Measurements from ENCODE around the gene ADAMTS4.
A peak's percentile ranks its signal among the peaks of the same experiment; 100 is the strongest.
"Not testable (repeated sequence)": the region's sequence is repeated elsewhere in the genome, so short reads cannot be mapped to it uniquely, and the experiment has no call there.

The ADAMTS4 gene

GRCh38 chr1:161198897-161199431 is at the start of gene ADAMTS4:
TSS of gene ADAMTS4 (minus strand) at chr1:161199054. CDS start at chr1:161198627, 427 bp downstream.
- DNase-seq (ENCODE audit: low read depth in 2 of 2): no peak

DNA sequence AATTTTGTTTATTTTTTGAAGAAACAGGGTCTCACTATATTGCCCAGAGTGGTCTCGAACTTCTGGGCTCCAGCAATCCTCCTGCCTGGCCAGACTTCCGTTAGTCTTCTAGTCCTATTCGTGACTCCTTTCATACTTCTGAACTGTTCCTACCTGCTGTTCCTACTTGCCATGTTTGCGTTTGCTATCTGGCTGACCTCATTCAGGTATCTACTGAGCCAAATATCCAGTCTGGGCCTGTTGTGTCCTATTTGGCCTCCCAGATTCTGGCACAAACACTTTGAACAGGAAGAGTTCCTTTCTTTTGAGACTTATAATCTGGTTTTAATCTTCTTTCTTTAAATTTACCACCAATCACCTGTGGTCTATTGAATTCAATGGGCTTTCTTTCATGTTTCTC is 46.0 kb upstream of the ADAMTS4 start:
- no peak for DNase-seq (ENCODE audit: low read depth in 2 of 2)

- no peak for DNase-seq (ENCODE audit: low read depth in 2 of 2)
Observed at GRCh38 chr1:161242313-161242712, 43.5 kb upstream of the ADAMTS4 start.

- DNase-seq (ENCODE audit: low read depth in 2 of 2): no peak
Observed at GRCh38 chr1:161241682-161242081, 42.8 kb upstream of the ADAMTS4 start.

DNA sequence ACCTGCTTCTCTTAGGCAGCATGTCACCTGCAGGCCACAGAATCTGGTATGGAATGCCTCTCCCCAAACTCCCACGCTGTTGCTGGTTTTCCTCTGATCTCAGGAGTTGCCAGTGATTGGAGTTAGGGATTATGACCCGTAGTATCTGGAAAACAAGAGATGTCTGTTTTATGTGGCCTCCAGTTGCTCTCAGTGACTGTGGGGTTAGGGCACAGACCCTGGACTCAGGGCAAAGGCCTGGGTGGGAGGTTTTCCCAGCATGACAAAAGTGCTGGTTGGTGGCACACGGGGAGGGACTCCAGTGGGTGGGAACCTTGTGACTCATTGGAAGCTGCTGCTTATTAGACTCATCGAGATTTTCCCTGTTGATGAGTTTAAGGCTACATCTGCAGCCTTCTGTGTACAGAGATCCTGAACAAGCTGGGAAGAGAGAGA is 39.2 kb upstream of the ADAMTS4 start, which contains the start of gene NR1I3:
Gene NR1I3, minus strand, starts transcription at position 165 of the 435 bp plus-strand sequence. CDS start 1,638 bp downstream, outside the sequence.
- no peak for DNase-seq (ENCODE audit: low read depth in 2 of 2)

GRCh38 chr1:161235957-161236775 is 37.3 kb upstream of the ADAMTS4 start:
- no peak for DNase-seq (ENCODE audit: low read depth in 2 of 2)

DNA sequence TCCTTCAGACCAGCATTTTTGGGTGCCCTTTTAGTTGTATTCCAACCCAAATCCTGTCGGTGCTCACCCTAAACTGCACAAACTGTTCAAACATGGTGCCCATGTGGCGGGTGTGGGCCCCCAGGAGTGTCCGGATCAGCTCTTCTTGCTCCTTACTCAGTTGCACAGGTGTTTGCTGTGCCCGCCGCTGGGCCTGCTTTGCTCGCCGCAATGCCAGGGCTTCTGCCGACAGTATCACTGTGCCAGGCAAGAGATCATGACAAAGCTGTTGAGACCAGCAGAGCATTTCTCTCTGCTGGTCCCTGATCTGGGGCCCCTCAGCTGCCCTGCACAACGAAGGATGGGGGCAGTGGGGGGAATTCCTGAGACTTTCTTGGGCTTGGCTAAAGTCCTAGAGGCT is 34.2 kb upstream of the ADAMTS4 start:
- no peak for DNase-seq (ENCODE audit: low read depth in 2 of 2)

DNA sequence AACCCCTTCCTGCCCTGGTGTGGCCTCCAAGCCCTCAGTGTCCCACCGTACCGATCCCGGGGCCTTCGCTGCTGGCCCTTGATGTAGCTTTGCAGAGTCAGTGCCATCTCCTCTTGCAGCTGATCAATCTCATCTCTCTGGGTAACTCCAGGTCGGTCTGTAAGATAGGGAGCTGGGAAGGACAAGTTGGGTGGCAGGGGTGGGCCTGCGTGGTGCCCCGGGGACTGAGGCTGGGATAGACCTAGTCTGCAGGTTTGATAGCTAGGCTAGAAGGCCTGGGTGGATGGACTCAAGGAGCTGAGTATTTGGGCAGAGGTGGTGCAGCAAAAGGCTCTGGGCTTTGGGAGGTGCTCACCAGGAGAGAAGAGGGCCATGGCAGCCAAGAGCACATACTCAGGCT is 31.9 kb upstream of the ADAMTS4 start:
- no peak for DNase-seq (ENCODE audit: low read depth in 2 of 2)

DNA sequence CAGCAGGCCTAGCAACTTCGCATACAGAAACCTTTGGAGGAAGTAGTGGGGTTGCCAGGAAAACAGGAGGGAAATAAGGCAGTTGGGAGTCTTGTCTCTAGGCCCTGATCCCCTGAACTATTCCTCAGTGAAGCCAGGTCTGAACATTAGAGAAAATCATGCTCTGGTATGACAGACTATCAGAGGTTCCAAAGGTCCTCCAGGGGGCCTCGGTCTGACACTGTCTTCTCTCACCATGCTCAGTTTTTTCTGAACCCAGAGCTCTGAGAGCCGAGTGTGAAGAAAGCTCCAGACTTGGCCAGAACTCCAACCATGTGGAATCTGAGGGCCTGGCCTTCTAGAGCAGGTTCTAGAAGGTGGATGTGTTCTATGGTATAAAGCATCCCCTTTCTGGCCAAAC is 31.0 kb upstream of the ADAMTS4 start:
- no peak for DNase-seq (ENCODE audit: low read depth in 2 of 2)

DNA sequence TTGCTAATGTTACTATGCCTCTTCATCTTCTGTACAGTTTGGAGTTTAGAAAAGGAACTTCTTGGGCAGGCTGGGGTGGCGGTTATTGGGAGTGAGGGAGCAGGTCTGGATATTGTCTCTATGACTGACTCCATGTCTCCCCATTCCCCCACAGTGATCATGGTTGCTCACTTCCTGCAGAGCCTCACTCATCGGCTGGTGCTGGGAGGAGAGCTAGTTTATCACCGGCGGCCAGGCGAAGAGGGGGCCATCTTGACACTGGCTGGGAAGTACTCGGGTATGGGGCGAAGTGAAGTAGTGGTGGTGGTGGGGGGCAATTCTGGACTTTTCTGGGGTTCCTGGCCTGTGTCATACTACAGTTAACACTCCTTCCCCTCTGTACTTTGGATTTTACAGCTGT is 29.2 kb upstream of the ADAMTS4 start:
- DNase-seq (ENCODE audit: low read depth in 2 of 2): no peak

DNA sequence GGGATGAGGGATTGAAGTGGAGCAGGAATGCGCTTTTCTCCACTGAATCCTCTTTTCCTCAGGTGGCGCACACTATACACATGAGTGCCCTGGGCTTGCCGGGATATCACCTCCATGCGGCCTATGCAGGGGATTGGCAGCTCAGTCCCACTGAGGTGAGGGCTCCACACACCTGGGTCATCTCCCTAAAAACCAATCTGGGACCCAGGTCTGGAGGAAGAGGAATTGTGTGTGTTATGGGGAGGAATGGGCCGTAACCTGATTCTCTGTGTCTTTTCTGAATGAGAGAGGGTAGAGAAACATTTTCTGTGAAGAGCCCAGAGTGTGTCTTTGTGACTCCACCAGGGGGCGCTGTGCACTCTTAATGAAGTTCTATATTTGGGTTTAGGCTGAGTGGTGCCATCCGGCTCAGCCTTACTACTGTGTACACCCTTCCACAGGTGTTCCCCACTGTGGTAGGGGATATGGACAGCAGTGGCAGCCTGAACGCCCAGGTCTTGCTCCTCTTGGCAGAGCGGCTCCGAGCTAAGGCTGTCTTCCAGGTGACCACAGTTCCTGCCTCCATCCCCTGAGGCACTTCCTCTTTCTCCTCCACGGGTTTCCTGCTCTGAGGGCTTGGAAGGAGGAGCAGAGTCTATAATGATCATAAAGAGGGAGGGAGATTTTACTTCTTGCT is 28.5 kb upstream of the ADAMTS4 start:
- DNase-seq (ENCODE audit: low read depth in 2 of 2): peak; percentile 89 to 94

GRCh38 chr1:161226759-161227158 is 27.9 kb upstream of the ADAMTS4 start:
- DNase-seq (ENCODE audit: low read depth in 2 of 2): no peak

GRCh38 chr1:161226320-161226711 is 27.5 kb upstream of the ADAMTS4 start:
- no peak for DNase-seq (ENCODE audit: low read depth in 2 of 2)

DNA sequence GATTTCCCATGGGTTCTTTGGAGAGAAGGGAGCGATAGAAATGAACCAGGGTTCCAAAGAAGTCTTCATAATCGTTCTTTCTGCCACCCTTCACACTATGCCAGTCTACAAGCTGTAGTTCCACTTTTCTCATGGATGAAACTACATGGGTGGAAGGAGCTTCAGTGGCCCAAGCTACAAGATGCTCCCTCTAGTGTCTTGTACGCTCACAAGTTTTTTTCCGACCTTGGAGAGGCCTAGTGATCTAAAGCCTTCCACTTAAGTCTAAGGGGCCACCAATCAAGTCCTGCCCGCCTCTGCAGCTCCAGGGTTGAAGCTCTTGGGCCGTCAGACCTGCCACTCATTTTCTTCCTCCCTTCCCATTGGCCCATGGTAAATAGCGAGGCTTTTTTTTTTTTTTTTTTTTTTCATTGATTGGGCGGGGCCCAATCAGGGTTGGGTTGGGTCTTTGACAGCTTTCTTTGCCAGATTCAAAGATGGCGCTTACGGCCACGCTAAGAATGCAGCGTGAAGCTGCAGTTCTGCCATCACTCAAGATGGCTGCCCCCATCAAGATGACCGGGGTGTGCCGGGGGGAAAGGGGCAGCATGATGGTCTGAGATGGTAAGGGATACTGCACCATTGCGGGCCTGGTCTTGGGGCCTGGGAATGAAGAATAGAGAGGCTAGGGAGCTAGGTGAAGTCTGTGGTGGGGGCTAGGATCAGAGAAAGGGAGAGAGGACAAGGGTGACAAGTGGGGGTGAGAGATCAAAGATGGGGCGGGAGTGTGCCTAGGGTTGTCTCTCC is 26.9 kb upstream of the ADAMTS4 start, which contains the start of gene TOMM40L:
Gene TOMM40L, plus strand, starts transcription at position 527 of the 786 bp plus-strand sequence. CDS start 430 bp downstream, outside the sequence.
- peak; percentile 72 to 78 for DNase-seq (ENCODE audit: low read depth in 2 of 2)

GRCh38 chr1:161225178-161225533 is 26.3 kb upstream of the ADAMTS4 start:
- no peak for DNase-seq (ENCODE audit: low read depth in 2 of 2)

DNA sequence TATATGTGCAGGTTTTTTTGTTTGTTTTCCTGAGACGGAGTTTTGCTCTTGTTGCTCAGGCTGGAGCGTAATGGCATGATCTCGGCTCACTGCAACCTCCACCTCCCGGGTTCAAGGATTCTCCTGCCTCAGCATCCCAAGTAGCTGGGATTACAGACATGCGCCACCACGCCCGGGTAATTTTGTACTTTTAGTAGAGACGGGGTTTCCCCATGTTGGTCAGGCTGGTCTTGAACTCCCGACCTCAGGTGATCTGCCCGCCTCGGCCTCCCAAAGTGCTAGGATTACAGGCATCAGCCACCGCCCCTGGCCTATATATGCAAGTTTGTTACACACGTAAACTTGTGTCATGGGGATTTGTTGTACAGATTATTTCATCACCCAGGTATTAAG is 25.8 kb upstream of the ADAMTS4 start:
- not testable (repeated sequence) for DNase-seq (ENCODE audit: low read depth in 2 of 2)

DNA sequence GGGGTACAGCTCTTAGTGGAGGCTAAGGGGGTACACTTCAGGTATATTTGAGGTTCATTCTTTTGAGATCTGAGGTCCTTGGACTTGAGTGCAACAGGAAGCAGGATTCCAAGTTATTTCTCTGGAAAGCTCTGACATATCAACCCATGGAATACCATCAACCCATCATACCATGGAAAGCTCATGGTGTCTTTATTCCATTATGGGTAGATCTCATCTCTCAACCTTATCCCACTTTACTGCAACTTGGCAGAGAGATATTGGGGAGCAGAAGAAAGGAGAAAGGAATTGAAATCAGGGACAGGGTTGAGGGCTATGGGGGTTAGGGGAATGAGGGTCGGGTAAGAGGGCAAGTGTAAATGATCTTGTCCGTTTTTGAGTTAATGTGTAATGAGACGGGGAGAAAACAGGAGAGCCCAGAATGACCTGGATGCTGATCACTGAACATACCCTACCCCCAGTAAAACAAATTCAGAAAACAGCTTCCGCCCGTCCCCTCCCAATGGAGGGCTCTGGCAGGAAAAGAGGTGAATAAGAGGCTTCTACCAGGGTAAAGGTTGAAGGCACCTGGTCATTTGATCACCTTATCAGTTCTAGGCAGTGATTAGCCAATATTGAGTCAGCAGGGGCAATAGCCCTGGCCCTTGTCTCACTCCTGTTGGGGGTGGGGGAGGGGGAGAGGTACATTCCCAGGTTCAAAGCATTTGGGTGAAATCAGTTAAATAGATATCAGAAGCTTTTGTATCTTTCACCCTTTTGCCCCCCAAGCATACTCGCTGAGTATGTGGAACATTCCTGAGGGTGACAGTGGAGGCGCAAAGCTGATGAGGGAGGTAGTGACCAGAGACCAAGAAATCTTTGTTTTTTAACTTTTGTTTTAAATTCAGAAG is 25.2 kb upstream of the ADAMTS4 start:
- DNase-seq (ENCODE audit: low read depth in 2 of 2): no peak

DNA sequence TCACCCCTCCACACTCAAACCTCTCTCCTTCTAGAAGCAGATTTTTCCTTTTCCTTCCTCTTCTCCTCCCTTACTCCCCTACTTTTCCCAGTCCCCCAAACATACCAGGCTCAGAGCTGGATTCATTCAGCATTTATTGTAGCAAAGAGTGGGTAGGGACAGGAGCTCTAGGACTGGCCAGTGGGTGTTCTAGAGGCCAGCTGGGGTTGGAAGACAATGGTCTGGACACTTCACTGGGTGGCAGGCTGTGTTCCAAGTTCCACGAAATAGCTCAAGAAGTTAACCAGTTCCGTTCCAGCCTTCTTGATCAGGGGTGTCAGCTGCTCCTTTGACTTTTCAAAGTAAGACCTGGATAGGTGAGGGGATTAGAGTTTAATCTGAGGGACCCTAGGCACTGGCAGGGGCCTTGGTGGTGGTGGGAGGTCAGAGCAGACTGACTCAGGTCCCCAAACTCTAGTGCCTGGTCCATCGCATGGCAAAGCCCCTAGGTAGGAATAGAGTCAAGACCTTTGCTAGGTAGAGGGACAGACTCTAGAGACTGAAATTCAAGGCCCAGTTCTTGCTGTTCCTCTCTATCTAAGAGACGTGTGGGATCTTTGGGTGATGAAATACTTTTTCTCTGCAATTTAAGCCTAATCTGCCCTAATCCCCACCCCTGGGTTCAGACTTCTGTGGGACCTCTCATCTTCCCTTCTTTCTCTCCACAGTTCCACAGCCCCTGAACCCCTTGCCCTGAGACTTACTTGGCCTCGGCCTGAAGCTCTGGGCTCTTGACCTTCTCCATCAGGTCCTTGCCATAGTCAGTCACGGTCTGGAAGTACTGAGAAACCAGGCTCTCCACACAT is 23.5 kb upstream of the ADAMTS4 start:
- DNase-seq (ENCODE audit: low read depth in 2 of 2): no peak

GRCh38 chr1:161220002-161220401 is 21.1 kb upstream of the ADAMTS4 start:
- DNase-seq (ENCODE audit: low read depth in 2 of 2): no peak

Measured in activated CD4-positive, alpha-beta T cell treated with anti-CD3 and anti-CD28 coated beads for 24 hours (primary cell).